HL-60 (cell line): ENCODE results near the gene PSMC3IP.
"Not testable (repeated sequence)": the region's sequence is repeated elsewhere in the genome, so short reads cannot be mapped to it uniquely, and the experiment has no call there.

ENCODE experiments used
- DNase-seq, 2 experiments: peaks; one replicate each; pipeline ENCODE4 v3.0.0-alpha.2; 2010 to 2020; ENCODE audit warnings: low read depth in 1 of 2, low spot score in 1 of 2
- H3K27ac ChIP-seq: fragments of 250-450 bp; sonication (Bioruptor Pico); replicated peaks from 2 replicates; pipeline ENCODE4 v1.5.1; 2020; ENCODE audit warnings: mild to moderate bottlenecking, moderate library complexity
- H3K27me3 ChIP-seq: fragments of 250-450 bp; sonication (Bioruptor Pico); 2 replicates; pipeline ENCODE4 v1.5.1; 2021; ENCODE audit warnings: mild to moderate bottlenecking, moderate library complexity; ENCODE audit not compliant: insufficient read depth, poor library complexity, severe bottlenecking
- H3K4me3 ChIP-seq: replicated peaks from 2 replicates; pipeline ENCODE4 v1.5.1; 2011; ENCODE audit warnings: mild to moderate bottlenecking, control low read depth, low read length; ENCODE audit not compliant: insufficient read depth
- CTCF ChIP-seq: IDR thresholded peaks from one replicate; pipeline ENCODE4 v1.5.1; 2011; ENCODE audit warnings: low read length, control low read depth, inconsistent platforms; ENCODE audit not compliant: insufficient read depth
- GABPA ChIP-seq: IDR thresholded peaks from 2 replicates; pipeline ENCODE4 v1.6.1; 2012; ENCODE audit warnings: low read depth
- POLR2AphosphoS5 ChIP-seq: IDR thresholded peaks from 2 replicates; pipeline ENCODE4 v1.6.1; 2012; ENCODE audit warnings: low read depth
- REST ChIP-seq: IDR thresholded peaks from 2 replicates; pipeline ENCODE4 v1.6.1; 2012; ENCODE audit warnings: low read depth; ENCODE audit not compliant: insufficient replicate concordance
- SPI1 ChIP-seq: IDR thresholded peaks from 2 replicates; pipeline ENCODE4 v1.6.1; 2012; ENCODE audit warnings: low read depth, mild to moderate bottlenecking, borderline replicate concordance

Gene PSMC3IP

GRCh38 chr17:42553866-42554249 lies 23.7 kb downstream of the PSMC3IP start:
- TF ChIP-seq SPI1 (no peak), REST (no peak), POLR2AphosphoS5 (no peak), CTCF (no peak), GABPA (no peak)
- Histone ChIP-seq H3K27me3 (no peaks in the 10 kb centered on the region), H3K27ac (peak overlapping the region; percentile 68; the same call in 1 of the 2 replicates), H3K4me3 (peak overlapping the region; percentile 88)
- DNase-seq = no peak

GRCh38 chr17:42553161-42553818 lies 24.2 kb downstream of the PSMC3IP start:
- TF ChIP-seq REST = no peak
- no peak for TF ChIP-seq SPI1
- no peak for TF ChIP-seq POLR2AphosphoS5
- TF ChIP-seq GABPA = no peak
- TF ChIP-seq CTCF = no peak
- no peak for DNase-seq
- no peak overlapping the region for H3K27ac ChIP-seq
- H3K27me3 ChIP-seq = no peaks in the 10 kb centered on the region
- no peak overlapping the region for H3K4me3 ChIP-seq

GRCh38 chr17:42552736-42553135 lies 24.8 kb downstream of the PSMC3IP start, which contains the start of gene HSD17B1:
Gene HSD17B1, plus strand, starts transcription at chr17:42552923. Its CDS starts 11 bp downstream, at chr17:42552934.
- H3K27ac ChIP-seq, H3K4me3 ChIP-seq, H3K27me3 ChIP-seq, DNase-seq: not testable (repeated sequence)

- H3K4me3 ChIP-seq = no peak overlapping the region
- H3K27ac ChIP-seq = no peak overlapping the region
- no peaks in the 10 kb centered on the region for H3K27me3 ChIP-seq
- no peak for DNase-seq
- TF ChIP-seq POLR2AphosphoS5 = no peak
- no peak for TF ChIP-seq CTCF
- TF ChIP-seq GABPA = no peak
- TF ChIP-seq SPI1 = no peak
- TF ChIP-seq REST = no peak
Observed at GRCh38 chr17:42548993-42549755, 28.4 kb downstream of the PSMC3IP start.
